HG03095 (cell line): Measurements from ENCODE around the gene PTPRG.

Experiments used
- ATAC-seq: cut with Tn5 transposase; IDR thresholded peaks from one replicate; pipeline ENCODE4 v1.9.1; 2021; ENCODE audit warnings: moderate library complexity; ENCODE audit not compliant: unreplicated experiment

The PTPRG gene

GRCh38 chr3:62084558-62084957, 523.2 kb downstream of the PTPRG start:
- no peak for ATAC-seq

- ATAC-seq: no peak
Observed at GRCh38 chr3:62088472-62089104, 527.2 kb downstream of the PTPRG start.

GRCh38 chr3:62090066-62090465, 528.7 kb downstream of the PTPRG start:
- no peak for ATAC-seq

- ATAC-seq: no peak
Observed at GRCh38 chr3:62090519-62090918, 529.1 kb downstream of the PTPRG start.

DNA sequence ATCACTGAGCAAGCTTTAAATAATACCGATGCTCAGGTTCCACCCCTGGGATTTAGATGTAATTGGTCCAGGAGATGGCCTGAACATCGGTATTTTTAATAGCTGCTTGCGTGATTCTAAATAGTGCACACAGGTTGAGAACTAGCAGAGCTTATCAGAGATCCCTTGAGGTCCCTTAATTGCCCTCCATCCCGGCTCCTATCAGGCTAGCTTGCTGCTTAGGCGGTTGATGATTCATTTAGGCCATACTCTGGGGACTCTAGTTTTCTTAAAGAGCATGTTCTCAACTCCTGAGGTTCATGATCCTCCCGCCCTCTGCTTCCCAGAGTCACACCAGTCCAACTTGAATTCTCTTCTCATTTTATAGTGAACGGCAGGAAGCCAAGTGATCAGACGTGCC, 531.7 kb downstream of the PTPRG start:
- ATAC-seq: no peak

GRCh38 chr3:62094461-62094860, 533.1 kb downstream of the PTPRG start:
- no peak for ATAC-seq

DNA sequence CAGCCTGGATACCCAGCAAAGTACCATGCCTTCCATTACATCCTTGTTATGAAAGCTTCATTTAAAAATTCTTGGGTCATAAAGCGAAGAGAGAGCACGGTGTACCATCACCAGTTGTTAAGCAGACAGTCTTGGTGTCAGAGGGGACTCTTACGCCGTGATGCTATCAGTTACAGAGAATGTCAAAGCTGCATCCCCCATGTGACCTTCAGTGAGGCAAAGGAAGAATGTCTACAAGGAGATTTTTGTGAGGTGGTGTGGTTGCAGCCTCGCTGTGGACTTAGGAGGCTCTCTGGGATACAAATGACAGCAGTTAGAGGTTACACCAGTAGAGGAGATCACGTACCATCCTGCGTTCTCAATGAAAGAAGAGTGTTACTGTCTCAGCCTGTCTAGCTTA, 533.7 kb downstream of the PTPRG start:
- ATAC-seq: no peak

DNA sequence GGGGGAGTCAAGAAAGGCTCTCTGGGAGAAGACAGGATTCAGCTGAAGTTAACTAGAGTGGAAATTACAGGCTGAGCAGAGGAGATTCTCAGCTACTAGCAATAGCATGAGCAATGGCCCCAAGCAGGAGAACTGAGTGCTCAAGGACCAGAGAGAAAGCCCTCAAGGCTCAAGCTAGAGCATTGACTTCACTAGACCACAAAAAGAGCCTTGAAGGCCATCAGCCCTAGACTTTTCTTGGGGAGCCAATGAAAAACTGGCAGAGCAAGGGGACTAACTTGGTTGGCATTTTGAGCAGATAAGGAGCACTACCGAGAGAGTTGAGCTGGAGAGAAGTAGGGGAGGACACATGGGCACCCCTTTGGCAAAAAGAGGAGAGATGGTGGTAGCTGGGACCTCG, 534.4 kb downstream of the PTPRG start:
- no peak for ATAC-seq

DNA sequence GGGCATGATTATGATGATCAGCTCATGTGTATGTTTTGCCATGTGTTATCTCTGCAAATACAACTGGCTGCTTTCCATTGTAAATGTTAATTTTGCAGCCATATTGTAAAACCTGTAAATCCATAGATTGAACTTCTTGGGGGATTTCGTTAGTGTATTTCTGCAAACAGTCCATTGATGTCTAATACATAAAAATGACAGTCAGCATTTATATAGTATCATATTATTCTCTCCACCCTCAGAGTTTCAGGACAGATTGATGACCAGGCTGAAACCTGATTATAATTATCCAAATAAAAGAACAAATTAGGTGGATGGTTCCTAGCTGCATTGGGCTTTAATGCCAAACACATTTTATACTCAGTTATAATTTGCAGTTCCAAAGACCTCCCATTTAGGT, 535.1 kb downstream of the PTPRG start:
- ATAC-seq: no peak

DNA sequence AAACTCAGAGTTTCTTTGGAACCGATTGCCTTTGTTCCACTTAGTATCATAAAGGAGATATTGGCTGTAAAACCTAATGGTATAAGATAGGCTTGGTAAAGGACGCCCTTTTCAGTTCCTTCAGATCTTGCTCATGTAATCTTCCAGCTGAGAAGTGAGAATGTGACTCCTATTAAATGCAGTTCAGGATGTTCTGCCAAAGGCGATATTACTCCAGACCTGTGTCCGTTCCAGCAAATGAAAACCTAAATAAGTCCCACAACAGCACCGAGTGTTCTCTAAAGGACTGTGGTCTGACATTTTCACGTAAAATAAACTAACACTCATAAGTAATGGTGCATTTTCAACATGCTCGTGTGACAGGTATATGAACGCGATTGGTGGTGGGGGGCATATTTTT, 535.8 kb downstream of the PTPRG start:
- no peak for ATAC-seq

DNA sequence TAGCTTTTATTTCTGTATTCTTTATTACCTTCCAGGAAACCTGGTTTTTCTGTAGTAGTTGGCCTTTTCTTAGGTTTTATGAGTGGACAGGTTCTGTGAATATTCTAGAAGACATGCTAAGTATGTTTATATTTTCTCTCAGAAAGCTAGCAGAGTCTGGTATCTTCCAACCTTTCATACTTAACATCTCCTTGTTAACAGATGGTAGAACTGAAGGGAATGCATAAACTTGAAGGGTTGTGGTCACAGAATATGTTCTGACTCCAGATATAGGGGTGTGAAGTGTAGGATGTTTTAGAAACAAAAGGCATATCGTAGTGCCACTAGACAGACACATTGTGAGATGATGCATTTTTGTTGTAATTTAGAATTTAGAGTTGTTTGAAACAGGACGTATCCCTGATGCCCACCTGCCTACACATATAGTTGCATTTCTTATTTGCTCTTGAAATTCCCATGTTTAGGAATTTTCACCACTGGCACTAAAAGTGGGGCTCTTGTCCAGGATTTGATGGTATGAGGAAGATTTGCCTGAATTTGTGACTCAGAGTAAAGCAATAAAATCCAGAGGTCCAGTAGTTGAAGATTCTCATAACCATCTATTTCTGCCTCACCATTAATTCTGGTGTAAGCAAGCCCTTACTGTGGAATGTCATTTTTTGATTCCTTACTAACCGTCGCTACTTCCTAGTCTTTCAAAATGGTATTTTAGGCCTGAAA, 537.4 kb downstream of the PTPRG start:
- ATAC-seq: no peak

- no peak for ATAC-seq
Observed at GRCh38 chr3:62100282-62100989, 539.1 kb downstream of the PTPRG start.

- ATAC-seq: no peak
Observed at GRCh38 chr3:62101488-62101887, 540.1 kb downstream of the PTPRG start.

DNA sequence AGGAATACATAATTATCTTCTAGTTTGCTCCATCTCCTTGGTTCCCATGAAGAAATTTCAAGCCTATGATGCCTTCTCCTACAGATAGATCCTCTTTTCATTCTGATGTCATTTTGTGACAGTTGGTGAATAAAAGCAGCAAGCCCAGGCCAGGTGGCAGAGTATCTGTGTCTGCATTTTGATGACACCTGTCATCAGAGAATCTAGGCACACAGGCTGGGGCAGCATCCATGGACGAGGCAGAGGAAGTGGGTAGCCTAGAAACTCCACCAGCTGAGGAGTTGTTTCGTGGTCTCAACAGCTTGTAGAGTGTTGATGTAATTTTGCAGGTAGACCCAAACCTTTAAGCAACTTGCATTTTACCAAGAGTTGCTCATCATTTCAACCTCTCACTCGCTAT, 542.2 kb downstream of the PTPRG start:
- no peak for ATAC-seq

DNA sequence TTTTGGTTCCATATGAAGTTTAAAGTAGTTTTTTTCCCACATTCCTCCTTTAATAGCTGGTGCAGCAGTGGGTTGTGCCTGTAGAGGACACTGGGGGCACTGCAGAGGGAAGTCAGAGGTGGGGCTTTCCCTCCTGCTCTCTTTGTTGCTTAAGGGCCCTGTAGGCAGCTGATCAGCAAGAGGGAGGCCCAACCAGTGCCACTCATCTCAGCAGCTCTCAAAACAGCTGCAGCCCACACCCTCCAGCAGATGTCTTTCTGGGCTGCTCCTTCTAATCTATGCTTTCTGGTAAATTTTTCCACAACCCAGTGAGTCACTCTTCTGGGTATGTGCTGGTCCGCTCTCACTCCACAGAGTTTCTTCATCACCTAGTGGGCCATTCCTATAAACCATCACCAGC, 548.2 kb downstream of the PTPRG start:
- ATAC-seq: no peak

DNA sequence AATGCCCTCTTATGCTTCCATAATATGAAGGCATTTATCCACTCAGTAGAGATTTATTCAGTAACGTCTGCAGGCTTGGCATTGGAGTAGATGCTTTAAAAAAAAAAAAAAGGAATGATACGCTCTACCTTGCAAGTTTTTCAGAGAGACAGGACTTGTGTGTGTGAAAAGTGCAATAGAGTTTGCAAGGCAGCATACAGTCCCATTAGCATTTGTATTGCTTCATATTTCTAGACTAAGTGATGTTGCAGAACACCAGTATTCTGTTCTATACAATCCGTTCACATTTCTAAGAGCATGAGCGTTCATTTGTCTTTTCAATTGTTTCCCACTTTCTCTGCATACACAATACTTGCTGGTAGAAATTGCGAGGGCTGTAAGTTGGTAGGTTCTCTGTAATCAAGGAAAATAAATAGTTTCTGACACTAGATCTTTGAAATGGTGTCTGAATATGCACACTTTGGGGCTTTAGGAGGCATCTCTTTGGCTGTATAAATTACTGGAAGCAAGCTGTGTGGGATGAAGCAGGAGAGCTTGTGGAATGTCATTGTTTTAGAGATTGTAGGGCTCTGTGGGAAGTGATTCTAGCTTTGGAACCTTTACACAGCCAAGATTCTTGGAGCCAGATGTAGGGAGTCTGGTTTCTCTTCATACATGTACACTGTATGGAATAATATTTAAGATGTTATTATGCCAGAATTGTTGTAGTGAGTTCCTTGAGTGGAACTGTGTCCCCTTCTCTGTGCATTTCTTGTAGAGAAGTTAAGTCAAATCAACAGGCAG, 549.3 kb downstream of the PTPRG start:
- no peak for ATAC-seq

DNA sequence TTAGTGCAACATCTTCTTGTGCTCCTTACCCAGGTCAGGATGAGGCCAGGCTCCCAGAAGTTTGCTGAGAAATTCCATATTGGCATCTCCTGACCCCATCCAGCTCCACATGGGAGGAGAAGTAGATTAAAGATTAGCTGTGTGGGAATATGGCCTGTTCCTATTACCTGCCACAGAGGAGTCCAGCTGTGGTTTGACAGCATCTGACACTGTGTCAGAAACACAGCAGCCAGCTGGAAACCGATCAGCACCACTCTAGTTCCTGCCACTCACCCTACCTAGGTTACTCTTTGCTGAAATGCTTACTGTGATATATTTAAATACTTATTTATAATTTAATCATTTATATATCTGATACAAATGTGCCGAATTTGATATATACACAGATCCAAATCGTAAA, 551.7 kb downstream of the PTPRG start:
- no peak for ATAC-seq

GRCh38 chr3:62114763-62115162, 553.4 kb downstream of the PTPRG start:
- no peak for ATAC-seq

DNA sequence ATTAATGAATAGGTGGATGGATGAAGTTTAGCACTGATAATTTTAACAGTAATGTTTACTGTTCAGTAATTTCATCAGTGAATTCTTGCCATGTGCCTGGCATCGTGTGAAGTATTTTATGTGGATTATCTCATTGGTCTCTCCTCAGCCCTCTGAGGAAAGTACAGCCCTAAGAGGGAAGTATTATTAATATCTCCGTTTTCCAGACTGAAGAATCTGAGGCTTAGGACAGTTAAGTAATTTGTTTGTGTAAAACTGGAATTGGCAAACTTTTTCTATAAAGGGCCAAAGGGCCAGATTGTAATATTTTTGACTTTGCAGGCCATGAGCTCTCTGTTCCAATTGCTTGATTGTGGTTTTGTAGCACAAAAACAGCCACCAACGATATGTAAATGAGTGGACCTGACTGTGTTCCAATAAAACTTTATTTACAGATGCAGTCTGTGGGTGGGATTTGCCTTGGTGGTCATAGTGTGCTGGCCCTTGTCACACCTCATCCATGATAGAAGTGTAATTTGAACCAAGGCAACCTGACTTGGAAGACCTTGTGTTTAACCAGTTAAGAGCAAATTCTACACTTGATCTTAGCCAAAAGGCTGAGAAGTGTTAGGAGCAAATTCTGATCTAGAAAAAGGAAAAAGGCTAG, 556.7 kb downstream of the PTPRG start:
- ATAC-seq: no peak

DNA sequence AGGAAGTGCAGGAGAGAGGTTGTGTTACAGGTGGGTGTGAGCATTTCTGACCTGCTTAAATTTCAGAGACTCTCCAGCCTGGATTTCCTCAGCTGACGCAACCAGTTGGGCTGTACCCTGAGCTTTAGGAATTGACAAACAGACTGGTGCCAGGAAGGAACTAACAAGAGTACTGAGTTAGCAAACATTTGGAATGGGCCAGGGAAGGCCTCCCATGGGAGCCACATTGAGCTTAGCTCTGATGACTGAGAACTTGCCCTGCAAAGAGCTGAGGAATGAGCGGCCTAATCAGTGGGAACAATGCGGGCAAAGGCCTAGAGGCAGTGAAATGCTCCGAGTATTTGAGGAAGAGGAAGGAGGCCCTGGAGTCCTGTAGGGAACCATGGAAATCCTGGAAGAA, 557.8 kb downstream of the PTPRG start:
- ATAC-seq: no peak

- ATAC-seq: no peak
Observed at GRCh38 chr3:62122819-62123218, 561.4 kb downstream of the PTPRG start.
